Karpas-422 (cell line): Measurements from ENCODE around the gene PRKCE. TPM values are rescaled to one million over a fixed set of nuclear protein-coding genes. Genes with fewer than 3 reads are reported as not detected.

Source experiments
- DNase-seq: peaks from one replicate; pipeline ENCODE4 v3.0.0-alpha.2; 2015
- H2AFZ ChIP-seq: fragments of 200-600 bp; sonication (generic); 2 replicates; pipeline ENCODE4 v1.6.1; 2014; ENCODE audit warnings: antibody characterized with exemption, low read length, mixed read lengths
- H3K27ac ChIP-seq: fragments of 200-600 bp; sonication (generic); 2 replicates; pipeline ENCODE4 v1.5.1; 2014; ENCODE audit warnings: mild to moderate bottlenecking, low read length, moderate library complexity
- H3K27me3 ChIP-seq: fragments of 200-600 bp; sonication (generic); 2 replicates; pipeline ENCODE4 v1.6.1; 2014; ENCODE audit warnings: low read length, mixed read lengths
- H3K36me3 ChIP-seq: fragments of 200-600 bp; sonication (generic); 2 replicates; pipeline ENCODE4 v1.6.1; 2014; ENCODE audit warnings: low read length, mixed read lengths; ENCODE audit not compliant: insufficient read depth
- H3K4me1 ChIP-seq: fragments of 200-600 bp; sonication (generic); 2 replicates; pipeline ENCODE4 v1.6.1; 2014; ENCODE audit warnings: mild to moderate bottlenecking, low read length, mixed read lengths
- H3K4me2 ChIP-seq: fragments of 200-600 bp; sonication (generic); 2 replicates; pipeline ENCODE4 v1.6.1; 2014; ENCODE audit warnings: low read length, low read depth, mild to moderate bottlenecking; ENCODE audit not compliant: poor library complexity, severe bottlenecking
- H3K4me3 ChIP-seq: fragments of 200-600 bp; sonication (generic); 2 replicates; pipeline ENCODE4 v1.5.1; 2014; ENCODE audit warnings: mild to moderate bottlenecking, antibody characterized with exemption, low read length, mixed read lengths
- H3K79me2 ChIP-seq: fragments of 200-600 bp; sonication (generic); 2 replicates; pipeline ENCODE4 v1.6.1; 2014; ENCODE audit warnings: mild to moderate bottlenecking, low read length, mixed read lengths
- H3K9ac ChIP-seq: fragments of 200-600 bp; sonication (generic); 2 replicates; pipeline ENCODE4 v1.6.0; 2014; ENCODE audit warnings: low read length
- H3K9me2 ChIP-seq: fragments of 200-600 bp; sonication (generic), shearing (Covaris generic); replicated peaks from 2 replicates; pipeline ENCODE4 v1.6.0; 2014; ENCODE audit warnings: mild to moderate bottlenecking, low read length, moderate library complexity; ENCODE audit not compliant: insufficient read depth
- H3K9me3 ChIP-seq: fragments of 300-700, 200-600 bp; sonication (generic); 2 replicates; pipeline ENCODE4 v1.6.1; 2014; ENCODE audit warnings: low read length, mixed read lengths
- H4K20me1 ChIP-seq: fragments of 200-600 bp; sonication (generic); 2 replicates; pipeline ENCODE4 v1.6.1; 2014; ENCODE audit warnings: mild to moderate bottlenecking, antibody characterized with exemption, low read length, low read depth; ENCODE audit not compliant: insufficient read depth
- total RNA-seq: library from RNA; depleted of rRNA; stranded (reverse); fragments of >200 nt; shearing (Covaris generic); gene quantifications from 2 replicates; pipeline ENCODE4 v1.2.3, GENCODE V29; 2014; ENCODE audit warnings: low replicate concordance

PRKCE gene
- total RNA-seq, 1 experiment from 2014 or later: 61.8 TPM

DNA sequence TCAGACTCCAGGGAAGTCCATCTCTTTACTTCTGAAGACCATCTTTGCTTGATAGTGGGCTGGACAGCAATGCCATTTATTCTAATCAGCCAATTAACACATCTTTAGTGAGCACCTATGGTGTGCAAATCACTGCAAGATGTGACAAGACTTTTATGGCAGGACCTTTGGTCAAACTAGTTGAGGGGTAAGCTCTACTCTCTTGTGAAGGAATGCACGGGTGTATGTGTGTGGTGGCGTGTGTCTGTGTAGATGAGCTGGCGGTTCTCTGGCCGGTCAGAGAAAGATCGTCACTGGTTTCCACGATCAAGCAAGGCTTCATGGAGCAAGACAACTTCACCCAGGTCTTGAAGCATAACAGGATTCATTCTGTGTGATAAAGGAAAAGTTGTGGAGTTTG lies 364.6 kb downstream of the PRKCE start:
- no peaks in the 10 kb centered on the region for H4K20me1 ChIP-seq

DNA sequence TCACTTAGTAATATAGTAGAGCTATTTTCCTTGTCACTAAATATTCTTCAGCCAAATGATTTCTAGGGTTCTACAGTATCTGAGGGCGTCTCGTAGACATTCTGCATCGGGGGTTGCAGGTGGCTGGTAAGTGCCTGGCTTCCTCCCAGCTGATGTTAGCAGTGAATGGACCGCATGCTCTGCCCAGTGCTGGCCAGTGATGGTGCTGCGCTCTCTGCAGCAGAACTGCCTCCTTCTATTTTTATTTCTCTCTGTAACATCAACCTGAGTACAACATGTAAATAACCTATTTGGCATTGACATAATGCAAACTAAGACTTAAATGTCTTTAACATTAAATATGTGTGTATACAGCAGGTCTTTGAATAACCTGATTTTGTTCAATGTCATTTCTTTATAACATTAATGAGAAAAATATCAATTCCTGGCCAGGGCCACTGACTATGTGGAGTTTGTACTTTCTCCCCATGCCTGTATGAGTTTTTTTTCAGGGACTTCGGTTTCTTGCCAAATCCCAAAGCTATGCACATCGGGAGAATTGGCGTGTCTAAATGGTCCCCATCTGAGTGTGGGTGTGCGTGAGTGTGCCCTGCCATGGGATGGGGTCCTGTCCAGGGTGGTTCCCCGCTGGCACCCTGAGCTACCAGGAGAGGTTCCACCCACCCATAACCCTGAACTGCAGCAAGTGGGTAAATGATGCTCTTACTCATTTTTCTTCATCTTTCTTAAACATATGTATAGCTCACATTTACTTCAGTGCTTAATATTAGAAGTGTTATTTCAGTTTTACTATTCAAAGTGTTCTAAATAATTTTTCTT lies 367.5 kb downstream of the PRKCE start:
- H3K27ac ChIP-seq: no peak overlapping the region

More for the DNA sequence above, 364.6 kb downstream of the PRKCE start:
- Histone ChIP-seq H3K36me3 (peaks cover 79% of the 10 kb centered on the region), H3K4me3 (no peak overlapping the region), H3K9ac (no peak overlapping the region), H3K4me1 (peaks cover 30% of the 10 kb centered on the region), H3K79me2 (peaks cover 12% of the 10 kb centered on the region; the same call in 1 of the 2 replicates), H3K27ac (no peak overlapping the region), H3K4me2 (no peak overlapping the region), H3K9me3 (no peaks in the 10 kb centered on the region), H3K27me3 (no peaks in the 10 kb centered on the region), H2AFZ (no peak overlapping the region), H3K9me2 (no peaks in the 10 kb centered on the region)
- no peak for DNase-seq

DNA sequence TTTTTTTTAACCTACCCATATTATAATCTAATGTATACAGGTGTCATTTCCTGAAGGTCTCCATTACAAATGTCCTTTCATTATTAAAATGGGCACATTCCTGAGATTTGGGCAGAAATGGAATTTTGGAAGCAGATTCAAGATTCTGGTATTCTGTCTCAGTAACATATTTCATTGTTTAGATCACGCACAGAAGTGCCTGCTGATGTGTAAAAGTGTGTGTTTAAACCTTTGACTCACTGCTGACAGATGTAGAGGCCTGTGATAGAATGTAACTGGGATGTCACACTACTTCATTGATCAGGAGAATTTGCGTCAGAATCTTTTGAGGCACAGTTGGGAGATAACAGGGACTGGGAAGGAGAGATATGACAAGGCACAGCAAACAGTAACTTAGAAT lies 368.9 kb downstream of the PRKCE start:
- peaks cover 5% of the 10 kb centered on the region; the same call in 1 of the 2 replicates for H3K79me2 ChIP-seq
- no peaks in the 10 kb centered on the region for H3K9me3 ChIP-seq
- H3K9ac ChIP-seq: no peak overlapping the region
- no peak for DNase-seq
- H3K4me1 ChIP-seq: peaks cover 20% of the 10 kb centered on the region
- no peaks in the 10 kb centered on the region for H3K9me2 ChIP-seq
- H3K27ac ChIP-seq: no peak overlapping the region
- no peaks in the 10 kb centered on the region for H4K20me1 ChIP-seq
- peaks cover 54% of the 10 kb centered on the region; the same call in 1 of the 2 replicates for H3K36me3 ChIP-seq
- no peak overlapping the region for H3K4me2 ChIP-seq
- no peak overlapping the region for H3K4me3 ChIP-seq
- no peak overlapping the region for H2AFZ ChIP-seq
- H3K27me3 ChIP-seq: no peaks in the 10 kb centered on the region

More for the DNA sequence above, 367.5 kb downstream of the PRKCE start:
- Histone ChIP-seq H4K20me1 (no peaks in the 10 kb centered on the region), H3K4me2 (no peak overlapping the region), H3K27me3 (no peaks in the 10 kb centered on the region), H3K4me3 (no peak overlapping the region), H3K4me1 (peaks cover 30% of the 10 kb centered on the region), H2AFZ (no peak overlapping the region), H3K79me2 (peaks cover 5% of the 10 kb centered on the region; the same call in 1 of the 2 replicates), H3K9me3 (no peaks in the 10 kb centered on the region), H3K9ac (no peak overlapping the region), H3K36me3 (peaks cover 57% of the 10 kb centered on the region), H3K9me2 (no peaks in the 10 kb centered on the region)
- no peak for DNase-seq

DNA sequence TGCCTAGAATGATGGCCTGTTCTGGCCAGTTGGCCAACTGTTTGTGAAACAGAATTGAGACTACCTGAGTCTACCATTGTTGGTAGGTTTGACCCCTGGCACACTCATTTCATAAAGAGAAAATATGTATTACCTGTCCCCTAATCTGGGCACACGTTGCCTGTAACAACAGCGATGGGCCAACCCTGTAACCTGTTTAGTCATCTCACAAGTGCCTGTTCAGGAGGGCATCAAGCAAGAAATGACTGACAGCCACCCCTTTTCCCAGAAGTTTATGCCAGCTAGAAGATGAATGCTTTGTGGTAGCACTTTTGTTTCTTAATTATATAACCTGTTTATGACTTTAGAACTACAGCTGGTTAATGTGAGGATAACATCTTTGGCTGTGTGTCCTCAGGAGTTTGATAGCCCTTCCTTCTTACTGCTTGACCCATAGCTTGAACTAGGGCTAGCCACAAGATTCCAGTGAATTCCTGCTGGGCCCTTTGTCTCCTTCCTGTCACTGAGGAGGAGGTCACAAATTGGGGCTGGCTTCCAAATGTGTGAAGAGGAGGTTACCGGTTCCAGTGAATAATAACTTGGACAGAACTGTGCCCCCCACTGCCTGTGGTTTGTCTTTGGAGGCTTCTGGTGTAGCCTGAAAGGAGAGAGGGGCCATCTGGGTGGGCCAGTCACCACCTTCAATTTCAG lies 371.8 kb downstream of the PRKCE start:
- Histone ChIP-seq H4K20me1 (no peaks in the 10 kb centered on the region), H3K27ac (no peak overlapping the region), H3K79me2 (0 out of 2 replicates have a peak, but pooled peaks cover 2% of the 10 kb centered on the region), H3K9me2 (no peaks in the 10 kb centered on the region), H3K4me2 (no peak overlapping the region), H3K9me3 (no peaks in the 10 kb centered on the region), H2AFZ (no peak overlapping the region), H3K4me3 (no peak overlapping the region), H3K4me1 (no peaks in the 10 kb centered on the region), H3K36me3 (peaks cover 32% of the 10 kb centered on the region; the same call in 1 of the 2 replicates), H3K9ac (no peak overlapping the region), H3K27me3 (no peaks in the 10 kb centered on the region)
- no peak for DNase-seq

DNA sequence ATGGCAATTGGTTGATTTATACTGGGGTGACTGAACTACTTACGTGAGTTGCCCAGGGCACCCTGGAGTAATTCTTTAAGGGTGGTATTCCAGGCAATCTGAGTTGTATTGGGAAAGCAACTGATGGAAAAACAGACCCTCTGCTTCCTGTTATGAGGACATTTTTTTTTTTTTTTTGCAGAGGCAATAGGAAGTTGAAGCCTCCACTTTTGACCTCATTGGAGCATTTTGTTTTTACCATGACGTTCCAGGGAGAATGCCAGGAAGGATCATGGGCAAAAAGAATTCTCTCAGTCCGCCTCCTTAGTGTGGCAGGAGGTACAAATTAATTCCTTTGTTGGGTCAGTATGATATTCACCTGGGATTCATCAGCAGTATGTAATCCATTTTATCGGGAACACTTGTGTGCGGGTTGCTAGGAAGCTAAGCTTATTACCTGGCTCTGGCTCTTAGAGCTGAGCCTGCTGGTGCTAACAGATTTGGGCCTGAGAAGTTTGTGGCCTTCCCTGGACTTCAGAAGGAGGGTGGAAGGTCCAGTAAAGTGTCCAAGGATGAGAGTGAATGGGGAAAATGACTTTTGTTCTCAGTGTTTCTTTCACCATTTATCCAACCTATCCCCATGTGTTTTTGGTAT lies 372.8 kb downstream of the PRKCE start:
- H3K4me2 ChIP-seq: no peak overlapping the region
- H3K9me2 ChIP-seq: no peaks in the 10 kb centered on the region
- no peaks in the 10 kb centered on the region for H3K27me3 ChIP-seq
- H3K4me3 ChIP-seq: no peak overlapping the region
- H2AFZ ChIP-seq: no peak overlapping the region
- no peaks in the 10 kb centered on the region for H4K20me1 ChIP-seq
- no peak overlapping the region for H3K27ac ChIP-seq
- DNase-seq: no peak
- 0 out of 2 replicates have a peak, but pooled peaks cover 2% of the 10 kb centered on the region for H3K79me2 ChIP-seq
- H3K4me1 ChIP-seq: no peaks in the 10 kb centered on the region
- H3K9me3 ChIP-seq: no peaks in the 10 kb centered on the region
- H3K36me3 ChIP-seq: peaks cover 24% of the 10 kb centered on the region; the same call in 1 of the 2 replicates
- no peak overlapping the region for H3K9ac ChIP-seq

DNA sequence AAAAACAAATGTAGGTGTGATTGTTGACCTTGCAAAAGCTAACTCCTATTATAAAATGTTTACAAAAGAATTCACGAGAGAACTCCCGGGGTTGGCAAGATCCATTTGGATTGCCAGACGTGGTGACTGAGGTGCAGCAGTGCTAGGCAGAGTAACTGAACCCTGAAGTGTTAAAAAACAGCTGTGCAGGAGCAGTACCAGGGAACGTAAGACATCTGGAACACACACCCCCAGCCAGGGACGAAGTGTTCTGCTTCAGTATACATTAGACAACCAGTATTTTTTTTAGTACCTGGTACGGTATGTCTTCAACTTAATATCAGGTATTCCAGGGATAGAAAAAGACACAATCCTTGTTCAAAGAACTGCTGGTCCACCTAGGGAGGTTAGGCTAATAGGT lies 373.6 kb downstream of the PRKCE start:
- Histone ChIP-seq H3K4me1 (no peaks in the 10 kb centered on the region), H4K20me1 (no peaks in the 10 kb centered on the region), H2AFZ (no peak overlapping the region), H3K27me3 (no peaks in the 10 kb centered on the region), H3K9me2 (no peaks in the 10 kb centered on the region), H3K27ac (no peak overlapping the region), H3K79me2 (0 out of 2 replicates have a peak, but pooled peaks cover 2% of the 10 kb centered on the region), H3K36me3 (peaks cover 22% of the 10 kb centered on the region; the same call in 1 of the 2 replicates), H3K9me3 (no peaks in the 10 kb centered on the region), H3K9ac (no peak overlapping the region), H3K4me3 (no peak overlapping the region), H3K4me2 (no peak overlapping the region)
- no peak for DNase-seq

DNA sequence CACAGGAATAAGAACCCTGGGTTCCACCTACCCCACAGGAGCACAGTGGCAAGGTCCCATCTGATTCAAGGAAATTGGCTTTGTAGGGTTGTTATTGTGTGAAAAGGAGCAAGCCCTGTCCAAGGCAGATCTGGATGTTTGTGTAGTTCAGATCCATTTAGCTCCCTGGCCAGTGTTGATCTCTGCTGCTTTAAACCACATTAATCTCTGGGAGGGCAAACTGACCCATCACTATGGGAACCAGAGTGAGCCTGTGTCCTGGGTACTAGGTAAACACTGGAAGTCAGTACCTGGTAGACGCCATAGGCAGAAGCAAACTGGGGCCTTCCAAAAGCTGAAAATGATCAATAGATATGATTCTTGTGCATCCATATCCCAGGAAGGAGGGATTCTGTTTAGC lies 374.2 kb downstream of the PRKCE start:
- DNase-seq: no peak
- Histone ChIP-seq H3K27ac (no peak overlapping the region), H3K4me3 (no peak overlapping the region), H3K9me2 (no peaks in the 10 kb centered on the region), H3K4me2 (no peak overlapping the region), H3K79me2 (0 out of 2 replicates have a peak, but pooled peaks cover 2% of the 10 kb centered on the region), H3K36me3 (peaks cover 16% of the 10 kb centered on the region; the same call in 1 of the 2 replicates), H3K9me3 (no peaks in the 10 kb centered on the region), H3K9ac (no peak overlapping the region), H4K20me1 (no peaks in the 10 kb centered on the region), H3K27me3 (no peaks in the 10 kb centered on the region), H2AFZ (no peak overlapping the region), H3K4me1 (no peaks in the 10 kb centered on the region)

DNA sequence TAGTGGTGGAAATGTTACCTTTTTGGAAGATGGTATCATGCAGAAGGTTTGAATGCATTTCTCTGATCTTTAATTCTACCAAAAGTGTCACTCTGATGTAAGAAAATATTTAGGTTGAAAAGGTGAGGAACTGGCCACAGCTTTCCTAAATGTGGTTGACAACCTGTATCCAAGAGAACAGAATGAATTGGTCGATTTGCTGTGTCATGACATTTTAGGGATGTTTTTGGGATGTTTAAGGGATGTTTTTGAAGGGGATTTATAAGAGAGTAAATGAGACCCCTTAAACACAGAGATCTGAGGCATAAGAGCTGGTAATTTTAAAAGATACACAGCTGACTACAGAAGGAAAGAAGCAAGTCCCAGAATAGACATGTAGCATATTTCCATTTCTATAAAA lies 375.0 kb downstream of the PRKCE start:
- Histone ChIP-seq H3K9me2 (no peaks in the 10 kb centered on the region), H3K9me3 (no peaks in the 10 kb centered on the region), H3K4me2 (no peak overlapping the region), H4K20me1 (no peaks in the 10 kb centered on the region), H3K27me3 (no peaks in the 10 kb centered on the region), H3K27ac (no peak overlapping the region), H3K4me3 (no peak overlapping the region), H3K9ac (no peak overlapping the region), H2AFZ (no peak overlapping the region), H3K4me1 (no peaks in the 10 kb centered on the region), H3K36me3 (peaks cover 14% of the 10 kb centered on the region; the same call in 1 of the 2 replicates), H3K79me2 (0 out of 2 replicates have a peak, but pooled peaks cover 2% of the 10 kb centered on the region)
- no peak for DNase-seq
